Measurements from ENCODE around the gene AMPH. TPM values are rescaled to one million over a fixed set of nuclear protein-coding genes. Genes with fewer than 3 reads are reported as not detected.
"Not testable (repeated sequence)": the region's sequence is repeated elsewhere in the genome, so short reads cannot be mapped to it uniquely, and the experiment has no call there.

Gene AMPH
- total and polyA plus RNA-seq, 2 donors (not counting 1 experiment from before 2014, with no cell fraction given), result 2.4 to 3.6 TPM

GRCh38 chr7:38580485-38580884 is 50.7 kb downstream of the AMPH start:
- no peak for TF ChIP-seq CTCF (conservative IDR thresholded peaks at IDR 0.05 in 1 of 2, IDR thresholded peaks at IDR 0.05 in 1 of 2; ENCODE audit: low read depth in 1 of 2, low read length in 2 of 2)
- no peak for TF ChIP-seq EZH2 (IDR thresholded peaks at IDR 0.05; ENCODE audit: low read length, missing control alignments)
- no peaks in the 10 kb centered on the region for H4K20me1 ChIP-seq (ENCODE audit: control insufficient read depth, extremely low read depth, insufficient read depth, low read length)

GRCh38 chr7:38574086-38574485 is 57.1 kb downstream of the AMPH start:
- Histone ChIP-seq H2AFZ (ENCODE audit: low read length) (no peak overlapping the region), H3K4me3 (replicated peaks in 1 of 4; ENCODE audit: control extremely low read depth in 1 of 4, insufficient read depth in 1 of 4, low read depth in 3 of 4, low read length in 4 of 4) (no peak overlapping the region), H3K4me2 (ENCODE audit: extremely low read depth, insufficient read depth, low read length) (no peak overlapping the region), H3K9ac (ENCODE audit: insufficient read depth, low read length) (no peak overlapping the region), H3K9me3 (ENCODE audit: control insufficient read depth, insufficient read depth, low read depth, low read length) (no peaks in the 10 kb centered on the region), H3K36me3 (ENCODE audit: control insufficient read depth, insufficient read depth, low read length) (no peaks in the 10 kb centered on the region), H3K79me2 (ENCODE audit: control insufficient read depth, insufficient read depth, low read length) (no peaks in the 10 kb centered on the region), H3K27me3 (ENCODE audit: control insufficient read depth, insufficient read depth, low read length) (no peaks in the 10 kb centered on the region), H4K20me1 (ENCODE audit: control insufficient read depth, extremely low read depth, insufficient read depth, low read length) (no peaks in the 10 kb centered on the region), H3K27ac (ENCODE audit: insufficient read depth, low read length) (no peak overlapping the region), H3K4me1 (ENCODE audit: control insufficient read depth, extremely low read depth, insufficient read depth, low read length) (no peaks in the 10 kb centered on the region)
- TF ChIP-seq EZH2 (IDR thresholded peaks at IDR 0.05; ENCODE audit: low read length, missing control alignments), result no peak
- TF ChIP-seq CTCF (conservative IDR thresholded peaks at IDR 0.05 in 1 of 2, IDR thresholded peaks at IDR 0.05 in 1 of 2; ENCODE audit: low read depth in 1 of 2, low read length in 2 of 2), result no peak
- DNase-seq (ENCODE audit: low read depth in 2 of 2), result peak in 1 of 2 donors; percentile 62

More at GRCh38 chr7:38580485-38580884, 50.7 kb downstream of the AMPH start:
- no peak overlapping the region for H3K4me3 ChIP-seq (replicated peaks in 1 of 4; ENCODE audit: control extremely low read depth in 1 of 4, insufficient read depth in 1 of 4, low read depth in 3 of 4, low read length in 4 of 4)
- no peaks in the 10 kb centered on the region for H3K4me1 ChIP-seq (ENCODE audit: control insufficient read depth, extremely low read depth, insufficient read depth, low read length)
- no peak for DNase-seq (ENCODE audit: low read depth in 2 of 2)
- H3K27ac ChIP-seq (ENCODE audit: insufficient read depth, low read length), result no peak overlapping the region
- H3K36me3 ChIP-seq (ENCODE audit: control insufficient read depth, insufficient read depth, low read length), result no peaks in the 10 kb centered on the region
- no peaks in the 10 kb centered on the region for H3K79me2 ChIP-seq (ENCODE audit: control insufficient read depth, insufficient read depth, low read length)
- no peak overlapping the region for H3K4me2 ChIP-seq (ENCODE audit: extremely low read depth, insufficient read depth, low read length)
- H3K9ac ChIP-seq (ENCODE audit: insufficient read depth, low read length), result no peak overlapping the region
- H3K27me3 ChIP-seq (ENCODE audit: control insufficient read depth, insufficient read depth, low read length), result no peaks in the 10 kb centered on the region
- H3K9me3 ChIP-seq (ENCODE audit: control insufficient read depth, insufficient read depth, low read depth, low read length), result no peaks in the 10 kb centered on the region
- no peak overlapping the region for H2AFZ ChIP-seq (ENCODE audit: low read length)

GRCh38 chr7:38571620-38572019 is 59.6 kb downstream of the AMPH start:
- not testable (repeated sequence) for H3K4me1 ChIP-seq (ENCODE audit: control insufficient read depth, extremely low read depth, insufficient read depth, low read length)

More at GRCh38 chr7:38571620-38572019, 59.6 kb downstream of the AMPH start:
- not testable (repeated sequence) for H3K79me2 ChIP-seq (ENCODE audit: control insufficient read depth, insufficient read depth, low read length); H2AFZ ChIP-seq (ENCODE audit: low read length); H3K27ac ChIP-seq (ENCODE audit: insufficient read depth, low read length); H3K36me3 ChIP-seq (ENCODE audit: control insufficient read depth, insufficient read depth, low read length); H3K9ac ChIP-seq (ENCODE audit: insufficient read depth, low read length); H3K27me3 ChIP-seq (ENCODE audit: control insufficient read depth, insufficient read depth, low read length); DNase-seq (ENCODE audit: low read depth in 2 of 2); H3K4me2 ChIP-seq (ENCODE audit: extremely low read depth, insufficient read depth, low read length); H3K9me3 ChIP-seq (ENCODE audit: control insufficient read depth, insufficient read depth, low read depth, low read length); H3K4me3 ChIP-seq (replicated peaks in 1 of 4; ENCODE audit: control extremely low read depth in 1 of 4, insufficient read depth in 1 of 4, low read depth in 3 of 4, low read length in 4 of 4); H4K20me1 ChIP-seq (ENCODE audit: control insufficient read depth, extremely low read depth, insufficient read depth, low read length)
